ENCODE data around the gene RSPH3.
"Not testable (repeated sequence)": the region's sequence is repeated elsewhere in the genome, so short reads cannot be mapped to it uniquely, and the experiment has no call there.

Gene RSPH3

DNA sequence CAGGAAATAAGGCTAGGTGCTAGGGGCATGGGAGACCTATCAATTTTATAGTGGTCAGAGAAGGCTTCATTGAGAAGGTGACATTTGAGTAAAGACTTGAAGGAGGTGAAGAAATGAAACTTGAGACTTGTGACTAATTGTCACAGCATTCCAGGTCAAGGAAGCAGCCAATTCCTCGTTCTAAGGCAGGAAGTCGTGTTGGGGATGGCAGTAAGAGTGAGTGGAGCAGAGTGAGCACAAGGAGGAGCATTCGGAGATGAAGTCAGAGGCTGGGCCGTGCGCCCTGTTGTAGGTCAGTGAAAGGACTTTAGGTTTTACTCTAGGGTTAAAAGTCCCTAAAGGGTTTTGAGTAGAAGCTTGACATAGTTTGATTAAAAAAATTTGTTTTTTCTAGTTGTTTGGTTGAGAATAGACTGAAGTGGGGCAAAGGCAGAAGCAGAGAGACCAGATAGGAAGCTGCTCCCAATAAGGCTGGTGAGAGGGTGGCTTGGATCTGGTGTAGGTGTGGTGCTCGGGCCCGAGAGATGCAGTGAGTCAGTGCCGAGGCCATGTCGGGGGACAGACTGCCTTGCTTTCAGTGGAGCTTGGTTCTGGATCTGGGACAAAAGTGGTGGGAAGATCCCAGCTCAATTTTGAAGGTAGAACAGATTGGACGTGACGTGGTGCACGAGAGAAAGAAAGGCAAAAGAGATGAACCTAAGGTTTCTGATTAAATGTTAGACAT is 2.6 kb upstream of the RSPH3 start:
- peaks cover 12 to 63% (median 26%) of the 10 kb centered on the region in 10 experiments for H3K4me1 ChIP-seq
- H3K27ac ChIP-seq = no peak overlapping the region
- H4K20me1 ChIP-seq = no peaks in the 10 kb centered on the region
- TF ChIP-seq Cebpa-rat (IDR thresholded peaks at IDR 0.05) = no peak
- no peaks in the 10 kb centered on the region for H3K9me3 ChIP-seq (replicated peaks in 1 of 11)
- H3K27me3 ChIP-seq = no peaks in the 10 kb centered on the region
- no peak overlapping the region for H3K4me3 ChIP-seq
- peak overlapping the region in 2 of 11 experiments; percentile 56 to 58; a peak in 4 of 22 replicates for H3K4me2 ChIP-seq
- no peak overlapping the region for H3K9ac ChIP-seq
- H3K36me3 ChIP-seq = 0 out of 22 replicates have a peak, but pooled peaks cover 0 to 3% (median 0%) of the 10 kb centered on the region in 11 experiments

DNA sequence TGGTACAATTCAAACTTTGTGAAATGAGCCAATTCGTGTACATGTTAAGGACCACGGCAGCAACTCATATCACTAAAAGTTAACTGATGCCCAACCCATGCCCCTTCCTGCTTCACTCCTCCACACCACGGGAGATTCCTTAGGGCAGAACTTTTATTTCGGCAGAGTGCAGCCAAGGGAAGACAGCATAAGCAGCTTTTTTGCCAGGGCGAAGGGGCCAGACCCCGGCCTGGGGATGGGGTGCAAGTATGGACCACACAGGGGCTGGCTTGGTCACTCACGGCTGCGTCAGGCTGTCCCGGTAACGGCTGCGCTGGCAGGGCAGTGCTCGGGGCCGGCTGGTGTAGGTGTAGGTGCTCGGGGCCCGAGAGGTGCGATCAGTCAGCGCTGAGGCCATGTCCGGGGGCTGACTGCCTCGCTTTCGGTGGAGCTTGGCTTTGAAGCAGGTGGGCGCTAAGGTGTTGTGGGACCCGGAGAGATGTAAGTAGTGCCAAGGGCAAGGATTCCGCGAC is 792 bp downstream of the RSPH3 start:
- Histone ChIP-seq H3K27ac (peak overlapping the region; percentile 33 to 89 (median 83); a peak in 21 of 22 replicates), H3K27me3 (no peaks in the 10 kb centered on the region), H3K4me3 (peak overlapping the region; percentile 68 to 82 (median 74)), H3K4me2 (peak overlapping the region; percentile 81 to 99 (median 91)), H3K9ac (peak overlapping the region; percentile 78 to 88 (median 82)), H3K4me1 (peaks cover 12 to 72% (median 39%) of the 10 kb centered on the region in 10 experiments), H4K20me1 (no peaks in the 10 kb centered on the region), H3K9me3 (replicated peaks in 1 of 11) (no peaks in the 10 kb centered on the region), H3K36me3 (0 out of 22 replicates have a peak, but pooled peaks cover 0 to 2% (median 0%) of the 10 kb centered on the region in 11 experiments)
- no peak for TF ChIP-seq Cebpa-rat (IDR thresholded peaks at IDR 0.05)

DNA sequence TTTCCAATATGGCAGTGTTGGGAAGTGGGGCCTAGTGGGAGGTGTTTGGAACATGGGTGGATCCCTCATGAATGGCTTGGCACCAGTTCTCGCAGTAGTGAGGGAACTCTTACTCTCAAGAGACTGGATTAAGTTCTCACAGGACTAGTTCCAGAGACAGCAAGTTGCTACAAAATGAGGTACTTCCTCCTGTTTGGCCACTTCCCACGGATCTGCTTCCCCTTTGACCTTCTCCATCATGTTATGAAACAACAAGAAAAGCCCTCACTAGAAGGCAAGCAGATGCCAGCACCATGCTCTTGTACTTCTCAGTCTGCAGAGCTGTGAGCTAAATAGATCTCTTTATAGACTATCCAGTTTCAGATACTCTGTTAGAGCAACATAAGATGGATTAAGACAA is 3.1 kb downstream of the RSPH3 start:
- Histone ChIP-seq H3K27ac (peak overlapping the region in 2 of 11 experiments; percentile 17 to 20; a peak in 3 of 22 replicates), H3K9ac (no peak overlapping the region), H3K4me2 (peak overlapping the region in 6 of 11 experiments; percentile 25 to 71 (median 59); a peak in 9 of 22 replicates), H3K9me3 (replicated peaks in 1 of 11) (peaks cover 0 to 7% (median 0%) of the 10 kb centered on the region in 11 experiments; a peak in 4 of 22 replicates), H3K4me1 (peaks cover 12 to 64% (median 39%) of the 10 kb centered on the region in 10 experiments), H3K4me3 (no peak overlapping the region), H4K20me1 (no peaks in the 10 kb centered on the region), H3K36me3 (peaks cover 0 to 19% (median 5%) of the 10 kb centered on the region in 11 experiments; a peak in 10 of 22 replicates), H3K27me3 (no peaks in the 10 kb centered on the region)
- TF ChIP-seq Cebpa-rat (IDR thresholded peaks at IDR 0.05) = no peak

DNA sequence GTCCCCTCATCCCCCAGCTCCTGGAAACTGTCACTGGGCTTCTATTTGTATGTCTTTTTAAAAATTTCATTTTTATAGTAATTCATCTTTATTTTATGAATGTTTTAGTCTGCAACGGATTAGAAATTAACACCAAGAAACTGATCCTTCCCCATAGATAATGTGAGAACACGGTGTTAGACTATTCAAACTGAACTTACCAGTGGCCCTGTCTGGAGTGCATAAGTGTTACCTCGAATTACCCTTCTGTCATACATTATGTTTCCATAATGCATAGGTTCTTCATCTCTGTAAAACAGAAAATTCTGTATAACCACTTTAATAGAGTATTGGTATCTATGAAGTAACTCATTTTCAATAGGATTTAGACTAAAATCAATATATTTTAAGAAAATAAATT is 6.4 kb downstream of the RSPH3 start:
- TF ChIP-seq Cebpa-rat (IDR thresholded peaks at IDR 0.05) = no peak
- Histone ChIP-seq H3K4me3 (no peak overlapping the region), H3K4me2 (no peak overlapping the region), H3K9ac (no peak overlapping the region), H3K9me3 (replicated peaks in 1 of 11) (peaks cover 11 to 28% (median 21%) of the 10 kb centered on the region in 11 experiments), H3K27ac (no peak overlapping the region), H3K36me3 (peaks cover 0 to 41% (median 15%) of the 10 kb centered on the region in 11 experiments; a peak in 14 of 22 replicates), H3K4me1 (peaks cover 0 to 50% (median 20%) of the 10 kb centered on the region in 10 experiments; a peak in 14 of 20 replicates), H3K27me3 (no peaks in the 10 kb centered on the region), H4K20me1 (no peaks in the 10 kb centered on the region)

GRCh38 chr6:158991017-158991723 is 8.8 kb downstream of the RSPH3 start:
- H3K4me3 ChIP-seq = no peak overlapping the region

DNA sequence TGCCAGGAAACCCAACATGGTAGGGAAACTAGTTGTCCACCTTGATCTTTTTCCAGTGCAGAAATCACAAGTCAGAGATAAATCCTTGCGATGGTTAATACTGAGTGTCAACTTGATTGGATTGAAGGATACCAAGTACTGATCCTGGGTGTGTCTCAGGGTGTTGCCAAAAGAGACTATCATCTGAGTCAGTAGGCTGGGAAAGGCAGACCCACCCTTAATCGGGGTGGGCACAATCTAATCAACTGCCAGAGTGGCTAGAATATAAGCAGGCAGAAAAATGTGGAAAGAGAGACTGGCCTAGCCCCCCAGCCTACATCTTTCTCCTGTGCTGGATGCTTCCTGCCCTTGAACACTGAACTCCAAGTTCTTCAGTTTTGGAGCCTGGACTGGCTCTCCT is 10.3 kb downstream of the RSPH3 start:
- not testable (repeated sequence) for H4K20me1 ChIP-seq, H3K27ac ChIP-seq, H3K9ac ChIP-seq, H3K4me3 ChIP-seq, H3K4me2 ChIP-seq, H3K27me3 ChIP-seq
- Histone ChIP-seq H3K9me3 (replicated peaks in 1 of 11) (peaks cover 19 to 37% (median 29%) of the 10 kb centered on the region in 11 experiments), H3K4me1 (peaks cover 0 to 13% (median under 1%) of the 10 kb centered on the region in 10 experiments; a peak in 8 of 20 replicates), H3K36me3 (peaks cover 0 to 43% (median 19%) of the 10 kb centered on the region in 11 experiments; a peak in 14 of 22 replicates)

More at GRCh38 chr6:158991017-158991723, 8.8 kb downstream of the RSPH3 start:
- H4K20me1 ChIP-seq = no peaks in the 10 kb centered on the region
- H3K27ac ChIP-seq = no peak overlapping the region
- H3K4me2 ChIP-seq = peak overlapping the region in 1 of 11 experiments; percentile 44; a peak in 1 of 22 replicates
- H3K4me1 ChIP-seq = peaks cover 0 to 27% (median 11%) of the 10 kb centered on the region in 10 experiments; a peak in 12 of 20 replicates
- H3K27me3 ChIP-seq = no peaks in the 10 kb centered on the region
- H3K36me3 ChIP-seq = peaks cover 0 to 43% (median 15%) of the 10 kb centered on the region in 11 experiments; a peak in 14 of 22 replicates
- TF ChIP-seq Cebpa-rat (IDR thresholded peaks at IDR 0.05) = no peak
- H3K9me3 ChIP-seq (replicated peaks in 1 of 11) = peaks cover 19 to 37% (median 29%) of the 10 kb centered on the region in 11 experiments
- H3K9ac ChIP-seq = no peak overlapping the region

DNA sequence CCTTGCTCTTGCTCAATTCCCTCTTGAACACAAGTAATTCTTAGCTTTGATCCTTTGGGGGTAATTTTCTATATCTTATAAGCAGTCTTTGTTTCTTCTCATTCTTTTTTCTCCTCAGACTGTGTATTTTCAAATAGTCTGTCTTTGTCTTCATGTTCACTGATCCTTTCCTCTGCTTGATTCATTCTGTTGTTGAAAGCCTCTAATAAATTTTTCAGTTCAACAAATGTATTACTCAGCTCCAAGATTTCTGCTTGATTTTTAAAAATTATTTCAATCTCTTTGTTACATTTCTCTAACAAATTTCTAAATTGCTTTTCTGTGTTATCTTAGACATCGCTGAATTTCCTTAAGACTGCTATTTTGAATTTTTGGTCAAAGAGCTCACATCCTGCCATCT is 11.5 kb downstream of the RSPH3 start:
- H3K27ac ChIP-seq = no peak overlapping the region
- H3K27me3 ChIP-seq = no peaks in the 10 kb centered on the region
- H4K20me1 ChIP-seq = no peaks in the 10 kb centered on the region
- no peak overlapping the region for H3K4me3 ChIP-seq
- H3K9me3 ChIP-seq (replicated peaks in 1 of 11) = peaks cover 19 to 37% (median 29%) of the 10 kb centered on the region in 11 experiments
- peaks cover 0 to 5% (median 0%) of the 10 kb centered on the region in 10 experiments; a peak in 1 of 20 replicates for H3K4me1 ChIP-seq
- H3K9ac ChIP-seq = no peak overlapping the region
- H3K4me2 ChIP-seq = no peak overlapping the region
- no peak for TF ChIP-seq Cebpa-rat (IDR thresholded peaks at IDR 0.05)
- peaks cover 0 to 40% (median 17%) of the 10 kb centered on the region in 11 experiments; a peak in 14 of 22 replicates for H3K36me3 ChIP-seq

DNA sequence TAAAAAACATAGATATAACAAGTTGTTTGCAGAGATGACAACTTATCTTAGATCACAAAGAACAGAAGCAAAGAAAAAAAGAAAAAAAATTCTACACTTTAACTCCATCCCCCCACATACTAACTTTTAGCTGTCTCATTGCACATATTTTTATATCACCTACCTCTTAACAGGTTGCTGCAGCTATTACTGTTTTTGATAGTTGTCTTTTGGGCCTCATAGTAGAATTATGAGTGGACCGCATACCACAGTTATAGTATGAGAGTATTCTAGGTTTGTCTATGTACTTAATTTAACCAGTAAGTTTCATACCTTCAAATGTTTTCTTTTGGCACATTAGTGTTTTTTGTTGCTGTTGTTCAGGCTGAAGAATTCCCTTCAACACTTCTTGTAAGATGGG is 12.3 kb downstream of the RSPH3 start:
- Histone ChIP-seq H3K4me1 (peaks cover 0 to 5% (median 0%) of the 10 kb centered on the region in 10 experiments; a peak in 1 of 20 replicates), H3K27me3 (no peaks in the 10 kb centered on the region), H3K36me3 (peaks cover 0 to 32% (median 14%) of the 10 kb centered on the region in 11 experiments; a peak in 14 of 22 replicates), H3K9me3 (replicated peaks in 1 of 11) (peaks cover 19 to 36% (median 29%) of the 10 kb centered on the region in 11 experiments), H3K27ac (no peak overlapping the region), H4K20me1 (no peaks in the 10 kb centered on the region), H3K9ac (no peak overlapping the region), H3K4me2 (no peak overlapping the region), H3K4me3 (no peak overlapping the region)
- no peak for TF ChIP-seq Cebpa-rat (IDR thresholded peaks at IDR 0.05)
